ENCODE measurements around the gene BPIFB3.
"Not testable (repeated sequence)": the region's sequence is repeated elsewhere in the genome, so short reads cannot be mapped to it uniquely, and the experiment has no call there.

BPIFB3 gene

DNA sequence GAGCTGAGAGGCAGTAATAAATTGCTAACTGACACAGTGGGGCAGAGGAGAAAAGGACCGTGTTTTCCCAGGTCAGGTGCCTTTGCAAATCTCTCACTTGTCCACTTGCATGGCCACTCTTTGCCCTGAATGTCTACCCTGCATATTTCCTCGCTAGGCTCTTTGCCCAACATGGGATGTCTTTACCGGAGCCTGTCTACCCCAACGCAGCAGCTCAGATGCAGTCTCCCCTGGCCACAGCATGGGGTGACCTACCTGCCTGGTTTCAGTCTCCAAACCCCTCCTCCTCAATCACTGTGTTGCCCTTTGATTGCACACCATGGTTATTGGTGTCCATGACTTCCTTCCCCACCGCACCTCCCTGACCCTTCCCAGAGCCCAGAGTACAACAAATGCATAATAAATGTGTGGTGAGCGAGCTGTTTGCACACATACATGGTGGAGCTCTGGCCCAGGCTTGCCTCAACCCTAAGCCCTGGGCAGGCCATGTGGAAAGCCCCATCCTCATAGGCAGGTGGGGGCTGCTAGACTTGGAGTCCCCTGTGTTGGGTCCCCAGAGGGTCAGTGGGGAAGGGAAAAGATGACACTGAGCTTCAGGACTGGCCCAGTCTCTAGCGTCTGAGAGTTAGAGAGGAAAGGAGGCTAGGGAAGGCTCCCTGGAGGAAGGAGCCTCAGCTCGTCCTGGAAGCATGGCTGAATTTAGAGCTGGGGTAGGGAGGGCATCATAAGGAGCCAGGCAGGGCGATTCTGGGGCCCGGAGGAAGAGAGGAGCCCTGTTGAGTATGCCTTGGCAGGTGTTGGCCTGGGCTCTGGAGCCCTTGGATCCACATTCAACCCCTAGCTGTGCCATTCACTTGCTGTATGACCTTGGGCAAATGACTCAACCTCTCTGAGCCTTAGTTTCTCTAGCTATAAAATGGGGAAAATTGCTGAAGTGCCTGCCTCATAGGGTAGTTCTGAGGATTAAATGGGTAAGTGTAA, 26.6 kb upstream of the BPIFB3 start:
- intact Hi-C loops (cut with DNase I) = no loop called here
- DNase-seq = no peak

DNA sequence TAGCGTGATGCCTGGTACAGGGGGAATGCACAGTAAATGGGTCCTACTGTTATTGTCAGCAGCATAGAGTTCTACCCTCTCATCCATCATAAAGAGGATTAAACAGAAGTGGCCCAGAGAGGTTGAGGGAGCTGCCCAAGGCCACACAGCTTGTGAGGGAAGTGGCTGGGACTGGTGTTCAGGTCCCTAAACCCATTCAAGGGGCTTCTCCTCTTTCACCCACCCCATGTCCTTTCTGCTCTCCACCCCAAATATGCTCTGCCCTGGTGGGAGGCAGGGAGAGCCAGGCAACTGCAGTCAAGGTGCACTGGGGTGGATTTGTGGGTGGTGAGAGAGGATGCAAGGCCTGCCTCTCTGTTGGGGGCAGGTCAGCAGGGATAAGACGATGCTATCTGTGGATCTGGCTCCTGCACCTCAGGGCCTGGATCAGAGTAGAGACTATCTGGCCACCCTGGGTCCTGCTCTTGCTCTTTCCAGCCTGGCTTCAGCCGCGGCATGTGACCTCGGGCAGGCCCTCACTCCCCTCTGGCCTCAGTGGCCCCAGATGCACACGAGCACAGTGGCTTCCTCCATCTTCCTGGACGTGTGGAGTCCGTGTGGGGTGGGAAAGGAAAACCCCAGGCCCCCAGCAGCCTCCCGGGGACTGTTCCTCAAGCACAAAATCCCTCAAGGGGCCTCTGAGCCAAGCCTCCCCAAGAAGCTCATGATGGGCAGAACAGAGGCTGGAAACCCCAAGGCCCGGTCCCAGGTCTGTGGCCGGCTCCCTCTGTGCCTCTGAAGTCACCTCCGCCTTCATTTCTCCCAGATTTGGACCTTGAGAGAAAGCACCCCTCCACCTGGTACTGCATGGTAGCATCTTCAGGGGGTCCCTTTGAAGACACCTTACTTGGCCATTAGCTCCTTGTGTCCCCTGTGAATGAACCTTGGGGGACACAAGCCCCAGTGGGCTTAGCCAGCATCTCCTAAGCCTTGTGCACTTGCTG, 25.6 kb upstream of the BPIFB3 start:
- no peak for DNase-seq

DNA sequence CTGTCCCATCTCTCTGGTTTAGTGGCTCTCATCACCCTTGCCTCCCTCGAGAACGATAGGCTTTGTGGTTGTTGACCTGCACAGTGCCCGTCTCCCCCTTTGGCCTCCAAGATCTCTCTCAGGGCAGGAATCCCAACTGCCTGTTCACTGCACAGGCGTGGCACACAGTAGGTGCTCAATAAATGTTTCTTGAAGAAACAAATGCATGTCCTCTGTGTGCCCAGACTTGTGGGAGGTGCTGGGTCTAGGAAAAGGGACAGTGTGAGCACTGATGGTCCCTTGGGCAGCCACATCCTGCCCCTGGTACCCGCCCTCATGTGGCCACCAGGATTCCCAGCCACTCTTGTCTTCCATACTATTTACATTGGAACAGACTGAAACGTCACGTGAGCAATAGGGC, 24.8 kb upstream of the BPIFB3 start:
- intact Hi-C loops (cut with DNase I) = no loop called here
- DNase-seq = no peak

More for the DNA sequence above, 25.6 kb upstream of the BPIFB3 start:
- intact Hi-C loops (cut with DNase I) = no loop called here

DNA sequence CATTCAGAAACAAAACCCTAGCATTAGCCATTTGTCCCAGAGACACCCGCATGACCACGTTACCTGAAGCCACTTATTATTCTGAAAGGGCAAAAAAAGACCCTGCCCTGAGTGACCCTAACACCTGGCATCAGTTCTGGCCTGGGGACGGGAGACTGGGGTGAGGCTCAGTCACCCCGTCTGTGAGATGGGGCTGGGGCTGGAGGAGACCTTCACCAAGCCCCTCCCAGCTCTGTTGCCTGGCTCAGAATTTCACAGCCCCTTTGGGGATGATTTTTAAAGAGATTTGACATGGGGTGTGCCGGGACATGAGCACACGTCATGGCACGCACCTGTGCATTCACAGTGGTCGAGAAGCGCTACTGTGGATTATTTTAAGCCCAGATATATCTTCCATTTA, 23.6 kb upstream of the BPIFB3 start:
- DNase-seq = no peak
- intact Hi-C loops (cut with DNase I) = no loop called here

DNA sequence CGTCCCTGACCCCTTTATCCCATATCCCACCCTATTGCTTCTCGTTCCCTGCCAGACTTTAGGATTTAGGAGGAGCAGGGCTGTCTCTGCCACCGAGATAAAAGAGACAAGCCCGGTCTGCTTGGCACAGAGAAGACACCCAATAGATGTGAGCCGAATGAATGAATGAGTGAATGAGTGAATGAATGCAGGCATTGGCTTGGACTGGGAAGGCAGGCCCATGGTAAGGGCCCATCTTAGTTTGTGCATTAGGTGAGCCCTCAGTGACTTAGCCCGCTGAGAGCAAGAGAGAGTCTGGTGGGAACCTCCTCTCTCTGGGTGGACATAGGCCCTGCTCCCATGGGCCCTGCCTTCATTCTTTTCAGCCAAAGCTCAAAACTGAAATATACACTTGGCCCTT, 23.1 kb upstream of the BPIFB3 start:
- intact Hi-C loops (cut with DNase I) = no loop called here
- no peak for DNase-seq

DNA sequence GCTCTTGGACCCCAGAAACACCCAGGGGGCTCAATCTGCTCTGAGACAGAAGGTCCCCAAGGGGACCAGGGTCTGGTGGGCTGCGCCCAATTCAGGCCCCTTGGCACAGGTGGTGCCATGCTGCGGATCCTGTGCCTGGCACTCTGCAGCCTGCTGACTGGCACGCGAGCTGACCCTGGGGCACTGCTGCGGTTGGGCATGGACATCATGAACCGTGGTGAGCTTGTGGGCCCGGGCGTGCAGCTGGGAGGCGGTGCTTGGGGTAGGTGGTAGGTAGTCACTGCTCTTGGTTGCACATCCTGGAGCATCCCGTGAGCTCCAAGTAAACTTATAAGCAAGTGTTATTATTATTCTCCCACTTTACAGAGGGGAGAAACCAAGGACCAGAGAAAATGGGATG, 22.2 kb upstream of the BPIFB3 start, which contains the start of gene BPIFB6:
BPIFB6 (plus strand) TSS at position 118 of the 400 bp plus-strand sequence; CDS start at position 118, 0 bp downstream.
- no peak for DNase-seq

DNA sequence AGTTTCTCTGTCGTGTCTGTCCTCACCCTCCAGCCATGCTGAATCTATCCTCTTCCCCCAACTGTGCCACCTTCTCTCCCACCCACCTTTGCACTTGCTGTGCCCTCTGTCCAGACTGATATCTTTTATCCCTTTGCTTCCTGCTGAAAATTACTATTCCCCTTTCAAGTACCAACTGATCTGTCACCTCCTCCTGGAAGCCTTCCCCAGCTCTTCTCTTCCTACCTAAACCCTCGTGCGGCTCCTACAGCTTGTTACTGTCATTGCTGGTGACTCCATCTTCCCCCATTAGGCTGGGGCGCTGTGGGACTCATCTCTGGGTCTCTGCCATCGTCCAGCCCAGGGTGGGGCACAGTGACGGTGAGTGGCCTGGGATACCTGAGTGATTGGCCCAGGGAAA, 21.1 kb upstream of the BPIFB3 start:
- no peak for DNase-seq
- intact Hi-C loops (cut with DNase I) = no loop called here

More for the DNA sequence above, 22.2 kb upstream of the BPIFB3 start, which contains the start of gene BPIFB6:
- intact Hi-C loops (cut with DNase I) = no loop called here

DNA sequence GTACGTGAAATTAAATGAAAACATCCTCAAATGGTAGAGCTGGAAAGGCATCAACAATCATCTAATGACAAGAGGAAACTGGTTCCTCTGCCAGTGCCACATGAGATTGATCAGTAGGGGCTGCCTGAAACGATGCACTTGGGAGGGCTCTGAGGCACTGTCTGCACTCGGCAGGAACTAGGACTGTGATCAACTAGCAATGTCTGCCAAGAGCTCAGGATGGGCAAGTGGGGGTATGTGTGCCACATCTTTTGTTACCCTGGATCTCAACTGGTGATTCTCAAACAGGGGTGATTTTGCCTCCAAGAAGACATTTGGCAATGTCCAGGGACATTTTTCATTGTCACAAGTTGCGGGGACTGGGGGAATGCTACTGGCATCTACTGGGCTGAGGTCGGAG, 20.3 kb upstream of the BPIFB3 start:
- intact Hi-C loops (cut with DNase I) = no loop called here

DNA sequence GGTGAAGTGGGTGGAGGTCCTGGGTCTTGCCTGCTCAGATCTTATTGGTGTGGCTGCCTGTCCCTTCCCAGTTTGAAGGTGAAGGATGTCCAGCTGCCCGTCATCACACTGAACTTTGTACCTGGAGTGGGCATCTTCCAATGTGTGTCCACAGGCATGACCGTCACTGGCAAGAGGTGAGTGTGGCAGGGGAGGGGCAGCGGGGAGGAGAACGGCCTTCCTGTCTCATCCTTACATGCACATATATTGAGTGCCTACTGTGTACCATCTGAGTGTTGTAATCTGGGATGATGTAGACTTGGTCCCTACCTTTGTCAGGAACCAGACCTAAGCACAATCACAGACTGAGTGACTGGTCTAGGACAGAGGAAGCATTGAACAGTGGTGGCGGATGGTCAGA, 19.6 kb upstream of the BPIFB3 start:
- no peak for DNase-seq
- intact Hi-C loops (cut with DNase I) = no loop called here

More for the DNA sequence above, 20.3 kb upstream of the BPIFB3 start:
- DNase-seq = no peak

DNA sequence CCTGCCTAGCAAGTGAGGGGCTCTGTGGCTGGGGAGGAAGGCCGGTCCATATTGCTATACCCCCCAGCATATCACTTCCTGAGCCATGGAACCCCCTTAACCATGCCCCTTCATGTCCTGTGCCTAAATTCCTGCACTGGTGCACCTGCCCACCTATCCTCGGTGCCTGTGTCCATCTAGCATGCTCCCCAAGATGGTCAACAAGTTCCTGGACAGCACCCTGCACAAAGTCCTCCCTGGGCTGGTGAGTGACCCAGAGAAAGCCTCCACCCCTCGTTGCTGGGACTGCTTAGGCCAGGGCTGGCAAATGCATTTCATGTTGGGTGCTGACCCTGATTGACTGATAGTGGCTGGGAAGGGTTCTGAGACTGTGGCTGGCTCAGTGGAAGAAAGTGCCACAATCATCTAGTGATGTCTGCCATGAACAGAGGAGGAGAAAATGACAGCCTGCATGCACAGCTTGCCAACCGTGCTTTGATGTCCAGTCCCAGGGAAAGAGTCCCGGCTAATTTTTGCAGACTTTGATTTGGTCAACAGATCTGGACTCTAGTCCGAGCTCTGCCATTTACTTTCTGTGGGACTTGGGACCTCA, 18.7 kb upstream of the BPIFB3 start:
- intact Hi-C loops (cut with DNase I) = no loop called here
- no peak for DNase-seq

DNA sequence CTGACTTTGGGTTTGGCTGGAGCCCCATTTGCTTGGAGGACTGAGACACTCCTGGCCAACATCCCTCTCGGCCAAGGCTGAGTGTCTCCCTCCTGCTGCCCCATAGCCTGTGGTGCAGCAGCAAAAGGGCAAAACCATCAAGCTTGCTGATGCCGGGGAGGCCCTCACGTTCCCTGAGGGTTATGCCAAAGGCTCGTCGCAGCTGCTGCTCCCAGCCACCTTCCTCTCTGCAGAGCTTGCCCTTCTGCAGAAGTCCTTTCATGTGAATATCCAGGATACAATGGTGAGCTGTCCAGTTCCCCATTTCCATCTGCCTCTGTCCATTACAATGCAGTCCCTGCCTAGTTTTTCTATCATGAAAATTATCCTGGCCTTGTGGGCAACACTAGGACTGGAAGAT, 16.2 kb upstream of the BPIFB3 start:
- intact Hi-C loops (cut with DNase I) = no loop called here
- DNase-seq = no peak

DNA sequence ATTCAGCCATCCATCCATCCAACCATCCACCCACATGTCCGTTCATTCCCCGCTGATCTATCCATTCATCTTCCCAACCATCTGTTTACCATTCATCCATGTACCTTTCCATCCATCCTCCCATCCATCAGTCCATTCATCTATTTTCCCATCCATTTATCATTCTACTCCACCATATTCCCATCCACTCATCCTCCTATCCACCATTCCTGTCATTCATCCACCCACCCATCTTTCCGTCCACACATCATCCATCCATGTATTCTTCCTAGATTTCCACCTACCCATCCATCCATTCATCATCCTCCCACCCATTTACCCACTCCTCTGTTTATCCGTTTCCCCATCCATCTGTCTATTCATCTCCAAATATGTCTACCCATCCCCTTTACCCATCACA, 15.5 kb upstream of the BPIFB3 start:
- intact Hi-C loops (cut with DNase I) = no loop called here

DNA sequence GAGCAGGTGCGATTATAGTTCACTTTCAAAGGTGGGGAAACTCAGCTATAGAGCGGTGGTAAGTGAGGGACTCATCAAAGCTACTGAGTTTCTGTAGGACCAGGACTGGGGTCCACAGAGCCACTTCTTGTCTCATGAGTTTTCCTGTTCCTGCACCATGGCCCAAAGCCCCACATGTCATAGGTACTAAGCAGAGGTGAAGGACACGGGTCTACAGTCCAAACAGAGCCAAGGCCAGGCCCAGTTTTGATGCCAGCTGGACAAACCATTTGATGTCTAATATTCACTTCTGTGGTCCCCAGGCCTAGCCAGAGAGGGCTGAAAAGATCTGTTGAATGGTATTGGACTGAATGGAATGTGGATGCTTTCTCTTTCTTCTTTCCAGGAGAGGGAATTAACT, 11.3 kb upstream of the BPIFB3 start:
- intact Hi-C loops (cut with DNase I) = no loop called here
- DNase-seq = no peak

More for the DNA sequence above, 15.5 kb upstream of the BPIFB3 start:
- DNase-seq = no peak

DNA sequence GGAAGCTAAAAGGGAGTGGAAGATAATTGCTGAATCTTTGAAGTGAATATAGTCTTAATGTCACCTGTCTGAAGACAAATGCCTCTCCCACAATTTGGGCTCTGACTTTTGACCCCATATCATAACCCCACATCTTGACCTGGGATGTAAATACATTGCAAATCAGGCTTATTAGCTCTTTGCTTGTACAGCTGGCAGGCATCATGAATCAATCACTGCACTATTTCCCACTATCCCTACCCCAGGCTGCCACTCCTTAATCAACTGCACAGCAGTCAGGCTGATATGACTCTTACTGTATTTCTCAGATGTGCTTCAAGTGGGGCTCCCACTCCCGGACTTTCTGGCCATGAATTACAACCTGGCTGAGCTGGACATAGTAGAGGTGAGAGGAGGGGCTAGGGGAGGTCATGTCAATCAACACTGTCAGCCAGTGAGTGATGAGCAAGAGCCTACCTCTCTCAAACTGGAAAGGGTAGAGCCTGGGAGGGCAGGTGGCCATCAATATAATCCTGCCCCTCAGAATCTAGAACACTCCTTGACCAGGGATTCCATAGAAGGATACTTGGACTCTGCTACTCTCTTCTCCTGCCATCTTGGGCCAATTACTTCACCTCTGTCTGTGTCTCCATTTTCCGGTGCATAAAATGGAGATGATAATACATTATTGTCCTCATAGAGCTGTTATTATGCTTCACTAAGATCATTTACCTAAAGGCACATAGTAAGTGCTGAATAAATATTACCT, 10.5 kb upstream of the BPIFB3 start:
- DNase-seq = no peak
- intact Hi-C loops (cut with DNase I) = no loop called here

DNA sequence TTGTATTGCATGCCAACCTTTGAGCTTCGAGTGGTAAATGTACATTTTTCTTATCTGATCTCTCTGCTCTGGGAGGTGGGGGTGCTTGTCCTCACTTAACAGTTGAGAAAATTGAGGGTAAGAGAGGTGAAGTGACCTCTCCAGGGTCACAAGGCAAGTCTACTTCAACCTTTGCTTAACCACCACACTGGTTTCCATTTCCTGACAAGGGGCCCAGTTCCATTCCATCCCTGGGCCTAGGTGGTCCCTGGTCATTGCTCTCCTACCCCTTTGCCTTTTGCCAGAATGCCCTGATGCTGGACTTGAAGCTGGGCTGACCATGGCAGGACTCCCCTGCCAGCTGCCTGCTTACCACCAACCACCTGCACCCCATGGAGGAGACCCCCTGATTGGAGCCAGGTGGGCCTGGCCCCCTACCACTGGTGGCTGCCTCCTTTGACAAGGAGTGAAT, 9.9 kb upstream of the BPIFB3 start:
- DNase-seq = no peak
- intact Hi-C loops (cut with DNase I) = no loop called here

DNA sequence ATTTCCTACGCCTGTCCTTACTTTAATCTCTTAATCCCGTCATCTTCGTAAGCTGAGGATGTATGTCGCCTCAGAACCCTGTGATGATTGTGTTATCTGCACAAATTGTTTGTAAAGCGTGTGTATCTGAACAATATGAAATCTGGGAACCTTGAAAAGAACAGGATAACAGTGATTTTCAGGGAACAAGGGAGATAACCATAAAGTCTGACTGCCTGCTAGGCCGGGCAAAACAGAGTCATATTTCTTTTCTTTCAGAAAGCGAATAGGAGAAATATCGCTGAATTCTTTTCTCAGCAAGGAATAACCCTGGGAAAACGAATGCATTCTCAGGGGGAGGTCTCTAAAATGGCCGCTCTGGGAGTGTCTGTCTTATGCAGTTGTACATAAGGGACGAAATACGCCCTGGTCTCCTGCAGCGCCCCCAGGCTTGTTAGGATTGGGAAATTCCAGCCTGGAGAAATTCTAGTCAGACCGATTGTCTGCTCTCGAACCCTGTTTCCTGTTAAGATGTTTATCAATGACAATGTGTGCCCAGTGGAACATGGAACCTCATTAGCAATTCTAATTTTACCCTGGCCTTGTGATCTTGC, 8.5 kb upstream of the BPIFB3 start:
- intact Hi-C loops (cut with DNase I); DNase-seq: not testable (repeated sequence)

DNA sequence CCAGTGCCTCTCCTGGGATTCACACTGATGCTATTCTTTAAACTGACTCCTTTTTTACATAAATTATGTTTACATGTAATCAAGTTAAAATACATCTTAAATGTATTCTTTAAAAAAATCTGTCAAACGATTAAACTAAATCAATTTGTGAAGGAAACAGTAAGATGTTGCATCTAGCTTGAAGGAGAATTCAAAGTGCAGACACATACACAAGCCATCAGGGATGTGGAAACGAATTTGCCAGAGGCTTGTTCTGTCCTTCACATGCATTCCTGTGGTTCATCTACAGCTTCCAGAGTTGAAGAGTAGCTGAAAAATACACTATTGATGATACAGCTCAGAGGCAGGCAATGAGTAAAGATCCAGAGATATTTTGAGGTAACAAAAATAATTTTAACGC, 7.3 kb upstream of the BPIFB3 start:
- intact Hi-C loops (cut with DNase I) = no loop called here
- DNase-seq = no peak

DNA sequence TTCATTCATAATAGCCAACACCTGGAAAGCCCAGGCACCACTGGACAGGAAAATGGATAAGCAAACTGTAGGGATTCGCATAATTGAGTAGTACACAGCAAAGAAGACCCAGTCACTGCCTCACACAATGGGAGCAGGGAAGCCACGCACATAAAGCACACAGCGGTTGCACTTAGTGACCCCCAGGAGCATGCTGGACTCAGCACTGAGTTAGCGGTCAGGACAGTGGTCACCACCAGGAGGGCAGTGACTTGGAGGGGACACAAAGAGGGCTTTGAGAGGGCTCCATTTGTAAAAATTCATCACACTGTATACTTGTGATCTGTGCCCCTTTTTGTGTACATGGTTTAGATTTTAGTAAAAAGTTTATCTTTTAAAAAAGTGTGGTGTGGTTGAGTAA, 2.4 kb upstream of the BPIFB3 start:
- DNase-seq = no peak
- intact Hi-C loops (cut with DNase I) = no loop called here

Measured in head of caudate nucleus (tissue), 42 donors.